ENCODE results near the gene VPS13D.
A peak's percentile ranks its signal among the peaks of the same experiment; 100 is the strongest.

Gene VPS13D

DNA sequence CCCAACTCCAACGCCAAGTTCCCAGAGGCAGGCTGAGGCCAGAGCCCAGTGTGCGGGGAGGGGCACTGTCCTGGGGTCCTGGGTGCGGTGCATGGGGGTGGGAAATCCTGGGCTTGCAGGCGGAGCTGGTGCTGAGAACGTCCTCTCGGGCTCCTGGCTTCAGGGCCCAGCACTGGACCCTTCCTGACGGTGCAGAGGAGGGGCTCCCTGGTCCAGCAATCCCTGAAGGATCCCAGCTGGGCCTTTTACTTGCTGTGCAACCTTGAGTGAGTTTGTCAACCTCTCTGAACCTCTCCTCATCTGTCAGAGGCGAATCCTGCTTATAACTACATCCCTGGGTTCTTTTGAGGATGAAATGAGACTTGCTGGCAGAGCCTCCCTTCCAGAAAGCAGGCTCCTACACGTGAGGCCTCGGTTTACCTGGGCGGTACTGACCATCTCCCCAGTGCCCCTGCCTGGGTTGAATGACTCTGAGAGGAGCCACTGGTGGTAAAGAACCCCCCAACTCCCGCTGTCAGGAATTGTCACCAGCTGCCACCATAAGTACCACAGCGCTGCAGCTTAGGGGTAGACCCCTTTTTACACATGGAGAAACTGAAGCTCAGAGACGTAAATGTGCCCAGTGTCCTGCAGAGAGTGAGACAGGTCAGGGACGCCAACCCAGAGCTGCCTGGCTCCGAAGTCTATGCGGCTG lies 310.9 kb downstream of the VPS13D start:
- H3K4me3 ChIP-seq (ENCODE audit: extremely low read depth, insufficient read depth, low read length, poor library complexity, severe bottlenecking) = no peak overlapping the region
- no peaks in the 10 kb centered on the region for H3K4me1 ChIP-seq (ENCODE audit: control insufficient read depth, insufficient read depth, low read length, poor library complexity, severe bottlenecking)
- H3K9me3 ChIP-seq (ENCODE audit: control insufficient read depth, low read length) = peaks cover 3% of the 10 kb centered on the region
- peak overlapping the region; percentile 73 for H3K27ac ChIP-seq (ENCODE audit: low read depth, low read length, severe bottlenecking)
- no peaks in the 10 kb centered on the region for H3K36me3 ChIP-seq (ENCODE audit: control insufficient read depth, insufficient read depth, low read length)
- 70 to 72% methylated on average over 13 of the region's 17 CpGs for WGBS, 2 experiments (ENCODE audit: insufficient coverage in 2 of 2)

- H3K36me3 ChIP-seq (ENCODE audit: control insufficient read depth, insufficient read depth, low read length) = no peaks in the 10 kb centered on the region
- H3K4me3 ChIP-seq (ENCODE audit: extremely low read depth, insufficient read depth, low read length, poor library complexity, severe bottlenecking) = no peak overlapping the region
- 61 to 69% methylated on average over 10 to 13 of the region's 17 CpGs for WGBS, 2 experiments (ENCODE audit: insufficient coverage in 2 of 2)
- no peak overlapping the region for H3K27ac ChIP-seq (ENCODE audit: low read depth, low read length, severe bottlenecking)
- peaks cover 3% of the 10 kb centered on the region for H3K9me3 ChIP-seq (ENCODE audit: control insufficient read depth, low read length)
- H3K4me1 ChIP-seq (ENCODE audit: control insufficient read depth, insufficient read depth, low read length, poor library complexity, severe bottlenecking) = no peaks in the 10 kb centered on the region
Measured at GRCh38 chr1:12541274-12542137, 311.7 kb downstream of the VPS13D start.

DNA sequence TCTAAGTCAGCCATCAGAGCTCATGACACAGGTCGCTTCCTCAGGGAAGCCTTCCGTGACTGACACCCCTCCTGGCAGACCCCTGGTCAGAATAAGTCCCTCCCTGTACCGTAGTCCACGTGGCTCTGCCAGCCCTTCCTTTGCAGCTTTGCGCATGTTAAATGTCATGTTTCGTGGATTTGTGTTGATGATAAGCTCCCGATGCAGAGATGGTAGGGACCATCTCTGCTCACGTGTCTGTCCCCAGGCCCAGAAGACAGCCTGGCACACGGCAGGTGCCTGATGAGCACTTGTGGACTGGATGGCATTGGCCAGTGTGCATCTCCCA lies 312.3 kb downstream of the VPS13D start:
- no peak overlapping the region for H3K4me3 ChIP-seq (ENCODE audit: extremely low read depth, insufficient read depth, low read length, poor library complexity, severe bottlenecking)
- no peak overlapping the region for H3K27ac ChIP-seq (ENCODE audit: low read depth, low read length, severe bottlenecking)
- peaks cover 3% of the 10 kb centered on the region for H3K9me3 ChIP-seq (ENCODE audit: control insufficient read depth, low read length)
- no peaks in the 10 kb centered on the region for H3K36me3 ChIP-seq (ENCODE audit: control insufficient read depth, insufficient read depth, low read length)
- 95 to 97% methylated on average over 9 of the region's 9 CpGs for WGBS, 2 experiments (ENCODE audit: insufficient coverage in 2 of 2)
- H3K4me1 ChIP-seq (ENCODE audit: control insufficient read depth, insufficient read depth, low read length, poor library complexity, severe bottlenecking) = no peaks in the 10 kb centered on the region

DNA sequence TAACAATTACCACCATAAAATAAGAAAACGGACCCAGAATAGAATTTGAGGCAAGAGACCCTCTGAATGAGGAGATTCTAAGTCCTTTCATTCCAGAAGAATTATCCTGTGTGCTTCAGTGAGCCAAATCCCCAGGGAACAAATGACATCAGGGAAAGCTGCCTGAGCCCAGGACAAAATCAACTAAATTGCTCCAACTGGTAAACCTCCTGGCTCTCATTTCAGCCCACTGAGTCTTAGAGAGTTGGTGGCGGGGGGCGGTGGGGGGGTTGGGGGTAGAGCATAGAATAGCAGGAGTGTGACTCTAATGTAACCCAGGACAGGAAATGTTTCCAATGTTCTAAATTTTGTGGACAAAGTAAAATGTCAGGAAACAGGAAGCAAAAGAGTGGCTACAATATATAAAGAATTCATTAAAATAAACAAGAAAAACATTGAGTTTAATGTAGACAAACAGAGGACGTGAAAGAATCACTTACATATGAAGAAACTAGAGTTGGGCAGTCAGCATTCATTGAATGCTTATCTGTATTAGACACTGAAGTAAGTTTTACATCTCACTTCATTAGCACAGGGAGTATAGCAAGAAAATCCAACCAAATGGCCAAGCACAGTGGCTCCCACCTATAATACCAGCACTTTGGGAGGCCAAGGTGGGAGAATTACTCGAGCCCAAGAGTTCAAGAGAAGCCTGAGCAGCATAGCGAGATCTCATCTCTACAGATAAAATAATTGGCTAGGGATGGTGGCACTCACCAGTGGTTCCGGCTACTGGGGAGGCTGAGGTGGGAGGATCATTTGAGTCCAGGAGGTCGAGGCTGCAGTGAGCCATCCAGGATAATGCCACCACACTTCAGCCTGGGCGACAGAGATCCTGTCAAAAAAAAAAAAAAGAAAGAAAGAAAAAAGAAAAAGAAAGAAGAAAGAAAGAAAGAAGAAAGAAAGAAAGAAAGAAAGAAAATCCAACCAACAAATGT lies 313.1 kb downstream of the VPS13D start:
- Histone ChIP-seq H3K27ac (ENCODE audit: low read depth, low read length, severe bottlenecking) (no peak overlapping the region), H3K9me3 (ENCODE audit: control insufficient read depth, low read length) (peaks cover 3% of the 10 kb centered on the region), H3K4me3 (ENCODE audit: extremely low read depth, insufficient read depth, low read length, poor library complexity, severe bottlenecking) (no peak overlapping the region), H3K4me1 (ENCODE audit: control insufficient read depth, insufficient read depth, low read length, poor library complexity, severe bottlenecking) (no peaks in the 10 kb centered on the region), H3K36me3 (ENCODE audit: control insufficient read depth, insufficient read depth, low read length) (no peaks in the 10 kb centered on the region)
- 89% methylated on average over 3 of the region's 9 CpGs; no CpG with 5 or more reads in 1 of the 2 experiments for WGBS, 2 experiments (ENCODE audit: insufficient coverage in 2 of 2)

GRCh38 chr1:12543740-12544154 lies 313.9 kb downstream of the VPS13D start:
- 89 to 100% methylated on average over 3 to 4 of the region's 9 CpGs for WGBS, 2 experiments (ENCODE audit: insufficient coverage in 2 of 2)
- no peaks in the 10 kb centered on the region for H3K4me1 ChIP-seq (ENCODE audit: control insufficient read depth, insufficient read depth, low read length, poor library complexity, severe bottlenecking)
- H3K36me3 ChIP-seq (ENCODE audit: control insufficient read depth, insufficient read depth, low read length) = no peaks in the 10 kb centered on the region
- H3K9me3 ChIP-seq (ENCODE audit: control insufficient read depth, low read length) = peaks cover 3% of the 10 kb centered on the region
- no peak overlapping the region for H3K4me3 ChIP-seq (ENCODE audit: extremely low read depth, insufficient read depth, low read length, poor library complexity, severe bottlenecking)
- no peak overlapping the region for H3K27ac ChIP-seq (ENCODE audit: low read depth, low read length, severe bottlenecking)

- Histone ChIP-seq H3K9me3 (ENCODE audit: control insufficient read depth, low read length) (peaks cover 3% of the 10 kb centered on the region), H3K27ac (ENCODE audit: low read depth, low read length, severe bottlenecking) (no peak overlapping the region), H3K4me3 (ENCODE audit: extremely low read depth, insufficient read depth, low read length, poor library complexity, severe bottlenecking) (no peak overlapping the region), H3K36me3 (ENCODE audit: control insufficient read depth, insufficient read depth, low read length) (no peaks in the 10 kb centered on the region), H3K4me1 (ENCODE audit: control insufficient read depth, insufficient read depth, low read length, poor library complexity, severe bottlenecking) (no peaks in the 10 kb centered on the region)
- WGBS, 2 experiments (ENCODE audit: insufficient coverage in 2 of 2) = 80 to 100% methylated on average over 1 of the region's 4 CpGs
Measured at GRCh38 chr1:12544357-12544756, 314.5 kb downstream of the VPS13D start.

GRCh38 chr1:12544992-12545391 lies 315.2 kb downstream of the VPS13D start:
- 75 to 85% methylated on average over 6 to 7 of the region's 8 CpGs for WGBS, 2 experiments (ENCODE audit: insufficient coverage in 2 of 2)
- no peaks in the 10 kb centered on the region for H3K9me3 ChIP-seq (ENCODE audit: control insufficient read depth, low read length)

DNA sequence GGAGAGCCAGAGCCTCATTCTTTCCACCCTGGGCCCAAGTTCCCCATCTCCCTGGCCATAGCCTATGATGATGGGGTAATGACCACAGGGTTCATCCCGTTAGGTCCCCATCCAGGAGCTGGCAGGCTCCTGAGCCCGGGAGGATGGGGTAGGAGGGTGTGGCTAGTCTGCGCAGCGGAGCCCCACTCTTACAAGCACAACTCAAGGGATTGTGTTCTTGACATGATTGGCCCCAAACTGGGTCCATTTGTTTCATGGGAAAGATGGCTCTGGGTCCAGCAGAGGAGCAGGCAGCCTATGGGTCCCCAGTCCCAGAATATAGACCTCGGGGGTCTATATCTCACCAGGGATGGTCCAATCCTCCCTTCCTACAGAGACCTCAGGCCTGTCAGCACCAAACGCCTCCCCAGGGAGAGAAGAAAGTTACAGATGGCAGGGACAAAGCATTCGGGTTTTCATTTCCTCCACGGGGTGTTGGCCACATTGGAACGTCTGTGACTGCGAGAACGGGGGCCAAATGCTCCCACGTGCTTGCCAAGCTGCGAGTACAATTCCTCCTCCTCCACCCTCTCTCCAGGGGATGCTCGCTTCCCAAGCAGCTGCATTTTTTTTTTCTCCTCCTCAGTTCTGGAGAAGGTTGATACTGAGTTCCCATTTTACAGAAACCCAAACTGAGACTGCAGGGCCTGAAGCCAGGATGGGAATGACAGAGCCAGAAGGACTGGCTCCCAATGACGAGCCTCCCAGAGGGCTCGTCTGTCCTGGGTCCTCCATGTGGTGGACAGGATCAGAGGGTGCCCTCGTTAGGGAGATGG lies 317.1 kb downstream of the VPS13D start:
- Histone ChIP-seq H3K36me3 (ENCODE audit: control insufficient read depth, insufficient read depth, low read length) (no peaks in the 10 kb centered on the region), H3K4me1 (ENCODE audit: control insufficient read depth, insufficient read depth, low read length, poor library complexity, severe bottlenecking) (no peaks in the 10 kb centered on the region), H3K27ac (ENCODE audit: low read depth, low read length, severe bottlenecking) (no peak overlapping the region), H3K4me3 (ENCODE audit: extremely low read depth, insufficient read depth, low read length, poor library complexity, severe bottlenecking) (no peak overlapping the region), H3K9me3 (ENCODE audit: control insufficient read depth, low read length) (no peaks in the 10 kb centered on the region)
- WGBS, 2 experiments (ENCODE audit: insufficient coverage in 2 of 2) = 82 to 91% methylated on average over 10 to 16 of the region's 17 CpGs

More at GRCh38 chr1:12544992-12545391, 315.2 kb downstream of the VPS13D start:
- no peaks in the 10 kb centered on the region for H3K4me1 ChIP-seq (ENCODE audit: control insufficient read depth, insufficient read depth, low read length, poor library complexity, severe bottlenecking)
- no peaks in the 10 kb centered on the region for H3K36me3 ChIP-seq (ENCODE audit: control insufficient read depth, insufficient read depth, low read length)
- H3K4me3 ChIP-seq (ENCODE audit: extremely low read depth, insufficient read depth, low read length, poor library complexity, severe bottlenecking) = no peak overlapping the region
- H3K27ac ChIP-seq (ENCODE audit: low read depth, low read length, severe bottlenecking) = no peak overlapping the region

- no peaks in the 10 kb centered on the region for H3K36me3 ChIP-seq (ENCODE audit: control insufficient read depth, insufficient read depth, low read length)
- H3K4me3 ChIP-seq (ENCODE audit: extremely low read depth, insufficient read depth, low read length, poor library complexity, severe bottlenecking) = no peak overlapping the region
- H3K27ac ChIP-seq (ENCODE audit: low read depth, low read length, severe bottlenecking) = no peak overlapping the region
- 89 to 93% methylated on average over 17 to 19 of the region's 20 CpGs for WGBS, 2 experiments (ENCODE audit: insufficient coverage in 2 of 2)
- no peaks in the 10 kb centered on the region for H3K4me1 ChIP-seq (ENCODE audit: control insufficient read depth, insufficient read depth, low read length, poor library complexity, severe bottlenecking)
- H3K9me3 ChIP-seq (ENCODE audit: control insufficient read depth, low read length) = no peaks in the 10 kb centered on the region
Measured at GRCh38 chr1:12547586-12548225, 317.9 kb downstream of the VPS13D start.
